HG03196 (cell line): ENCODE data around the gene NCOR1.

Experiments used
- ATAC-seq: cut with Tn5 transposase; IDR thresholded peaks from one replicate; pipeline ENCODE4 v1.9.1; 2021; ENCODE audit not compliant: unreplicated experiment

Gene NCOR1

GRCh38 chr17:15981646-15982580, 233.4 kb downstream of the NCOR1 start:
- no peak for ATAC-seq

- ATAC-seq = no peak
Measured at GRCh38 chr17:15981208-15981607, 234.1 kb downstream of the NCOR1 start.
